ENCODE data around the gene OSGIN1.

DNA sequence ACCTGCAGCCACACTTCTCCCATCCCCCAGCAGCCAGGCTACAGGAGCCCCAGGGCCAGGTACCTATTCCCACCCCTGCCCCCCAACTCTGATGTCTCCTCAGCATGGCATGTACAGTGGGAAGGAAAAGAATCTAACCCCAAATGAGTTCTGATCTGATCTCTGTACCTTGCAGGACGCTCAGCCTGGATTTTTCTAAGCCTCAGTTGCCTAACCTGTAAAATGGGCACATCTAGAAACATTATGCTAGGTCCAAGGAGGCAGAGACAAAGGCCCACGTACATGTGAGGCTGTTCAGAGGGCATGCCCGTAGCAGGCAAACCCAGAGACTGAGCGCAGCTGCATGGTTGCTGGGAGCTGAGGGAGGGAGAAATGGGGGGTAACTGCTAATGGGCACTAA, 54.5 kb downstream of the OSGIN1 start:
- TF ChIP-seq, protein P1, sequence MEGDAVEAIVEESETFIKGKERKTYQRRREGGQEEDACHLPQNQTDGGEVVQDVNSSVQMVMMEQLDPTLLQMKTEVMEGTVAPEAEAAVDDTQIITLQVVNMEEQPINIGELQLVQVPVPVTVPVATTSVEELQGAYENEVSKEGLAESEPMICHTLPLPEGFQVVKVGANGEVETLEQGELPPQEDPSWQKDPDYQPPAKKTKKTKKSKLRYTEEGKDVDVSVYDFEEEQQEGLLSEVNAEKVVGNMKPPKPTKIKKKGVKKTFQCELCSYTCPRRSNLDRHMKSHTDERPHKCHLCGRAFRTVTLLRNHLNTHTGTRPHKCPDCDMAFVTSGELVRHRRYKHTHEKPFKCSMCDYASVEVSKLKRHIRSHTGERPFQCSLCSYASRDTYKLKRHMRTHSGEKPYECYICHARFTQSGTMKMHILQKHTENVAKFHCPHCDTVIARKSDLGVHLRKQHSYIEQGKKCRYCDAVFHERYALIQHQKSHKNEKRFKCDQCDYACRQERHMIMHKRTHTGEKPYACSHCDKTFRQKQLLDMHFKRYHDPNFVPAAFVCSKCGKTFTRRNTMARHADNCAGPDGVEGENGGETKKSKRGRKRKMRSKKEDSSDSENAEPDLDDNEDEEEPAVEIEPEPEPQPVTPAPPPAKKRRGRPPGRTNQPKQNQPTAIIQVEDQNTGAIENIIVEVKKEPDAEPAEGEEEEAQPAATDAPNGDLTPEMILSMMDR (IDR thresholded peaks at IDR 0.05) = no peak
- no peak for TF ChIP-seq POLR2AphosphoS5 (IDR thresholded peaks at IDR 0.05)

Measured in stomach (tissue), 4 donors.